BLaER1 (cell line): ENCODE data around the gene TNIK.

Source experiments
- H3K27ac ChIP-seq: shearing (Covaris generic); formaldehyde crosslinking; 2 replicates; pipeline ENCODE4 v1.8.1; 2022
- H3K27me3 ChIP-seq: shearing (Covaris generic); formaldehyde crosslinking; 2 replicates; pipeline ENCODE4 v1.8.1; 2022
- H3K36me3 ChIP-seq: shearing (Covaris generic); formaldehyde crosslinking; 2 replicates; pipeline ENCODE4 v1.8.1; 2022
- H3K4me1 ChIP-seq: shearing (Covaris generic); formaldehyde crosslinking; 2 replicates; pipeline ENCODE4 v1.8.1; 2022
- H3K4me2 ChIP-seq: shearing (Covaris generic); formaldehyde crosslinking; 2 replicates; pipeline ENCODE4 v1.8.1; 2022
- H3K4me3 ChIP-seq: shearing (Covaris generic); formaldehyde crosslinking; 2 replicates; pipeline ENCODE4 v1.8.1; 2022
- H3K9ac ChIP-seq: shearing (Covaris generic); formaldehyde crosslinking; 2 replicates; pipeline ENCODE4 v1.8.1; 2022
- H3K9me3 ChIP-seq: shearing (Covaris generic); formaldehyde crosslinking; 2 replicates; pipeline ENCODE4 v1.8.1; 2022
- H4K20me1 ChIP-seq: shearing (Covaris generic); formaldehyde crosslinking; 2 replicates; pipeline ENCODE4 v1.8.1; 2022
- Cebpa-rat ChIP-seq: shearing (Covaris generic); IDR thresholded peaks from 2 replicates; pipeline ENCODE4 v1.8.1; 2022

Gene TNIK

GRCh38 chr3:171116365-171116764, 343.8 kb downstream of the TNIK start:
- Histone ChIP-seq H4K20me1 (no peaks in the 10 kb centered on the region), H3K4me3 (no peak overlapping the region), H3K9ac (no peak overlapping the region), H3K9me3 (no peaks in the 10 kb centered on the region), H3K27me3 (no peaks in the 10 kb centered on the region), H3K36me3 (no peaks in the 10 kb centered on the region), H3K27ac (no peak overlapping the region), H3K4me2 (no peak overlapping the region), H3K4me1 (no peaks in the 10 kb centered on the region)
- no peak for TF ChIP-seq Cebpa-rat

GRCh38 chr3:171115667-171116066, 344.5 kb downstream of the TNIK start:
- Histone ChIP-seq H3K27ac (no peak overlapping the region), H3K9me3 (no peaks in the 10 kb centered on the region), H3K27me3 (no peaks in the 10 kb centered on the region), H4K20me1 (no peaks in the 10 kb centered on the region), H3K9ac (no peak overlapping the region), H3K4me1 (no peaks in the 10 kb centered on the region), H3K4me3 (no peak overlapping the region), H3K36me3 (no peaks in the 10 kb centered on the region), H3K4me2 (no peak overlapping the region)
- no peak for TF ChIP-seq Cebpa-rat

GRCh38 chr3:171113716-171114115, 346.5 kb downstream of the TNIK start:
- no peak for TF ChIP-seq Cebpa-rat
- Histone ChIP-seq H3K27ac (no peak overlapping the region), H3K9ac (no peak overlapping the region), H3K27me3 (no peaks in the 10 kb centered on the region), H3K9me3 (no peaks in the 10 kb centered on the region), H3K4me3 (no peak overlapping the region), H3K4me1 (no peaks in the 10 kb centered on the region), H3K4me2 (no peak overlapping the region), H3K36me3 (no peaks in the 10 kb centered on the region), H4K20me1 (no peaks in the 10 kb centered on the region)

- H3K9ac ChIP-seq = no peak overlapping the region
- TF ChIP-seq Cebpa-rat = no peak
- no peaks in the 10 kb centered on the region for H3K27me3 ChIP-seq
- no peaks in the 10 kb centered on the region for H3K9me3 ChIP-seq
- no peaks in the 10 kb centered on the region for H4K20me1 ChIP-seq
- no peak overlapping the region for H3K4me3 ChIP-seq
- no peak overlapping the region for H3K27ac ChIP-seq
- no peaks in the 10 kb centered on the region for H3K36me3 ChIP-seq
- no peaks in the 10 kb centered on the region for H3K4me1 ChIP-seq
- no peak overlapping the region for H3K4me2 ChIP-seq
These were observed 349.5 kb downstream of the TNIK start for GRCh38 chr3:171110715-171111114.

GRCh38 chr3:171108066-171108465, 352.1 kb downstream of the TNIK start:
- no peak for TF ChIP-seq Cebpa-rat
- H3K4me1 ChIP-seq = no peaks in the 10 kb centered on the region

GRCh38 chr3:171103185-171103584, 357.0 kb downstream of the TNIK start:
- no peaks in the 10 kb centered on the region for H4K20me1 ChIP-seq
- H3K27ac ChIP-seq = no peak overlapping the region
- H3K9ac ChIP-seq = no peak overlapping the region
- no peak for TF ChIP-seq Cebpa-rat
- no peaks in the 10 kb centered on the region for H3K4me1 ChIP-seq
- H3K9me3 ChIP-seq = no peaks in the 10 kb centered on the region
- H3K27me3 ChIP-seq = no peaks in the 10 kb centered on the region
- no peaks in the 10 kb centered on the region for H3K36me3 ChIP-seq
- H3K4me3 ChIP-seq = no peak overlapping the region
- no peak overlapping the region for H3K4me2 ChIP-seq

More at GRCh38 chr3:171108066-171108465, 352.1 kb downstream of the TNIK start:
- H3K27me3 ChIP-seq = no peaks in the 10 kb centered on the region
- no peak overlapping the region for H3K27ac ChIP-seq
- H3K9ac ChIP-seq = no peak overlapping the region
- H3K4me2 ChIP-seq = no peak overlapping the region
- no peaks in the 10 kb centered on the region for H4K20me1 ChIP-seq
- H3K4me3 ChIP-seq = no peak overlapping the region
- H3K36me3 ChIP-seq = no peaks in the 10 kb centered on the region
- no peaks in the 10 kb centered on the region for H3K9me3 ChIP-seq

- H4K20me1 ChIP-seq = no peaks in the 10 kb centered on the region
- H3K36me3 ChIP-seq = no peaks in the 10 kb centered on the region
- H3K27me3 ChIP-seq = no peaks in the 10 kb centered on the region
- H3K4me1 ChIP-seq = no peaks in the 10 kb centered on the region
- H3K4me3 ChIP-seq = no peak overlapping the region
- no peaks in the 10 kb centered on the region for H3K9me3 ChIP-seq
- no peak overlapping the region for H3K27ac ChIP-seq
- H3K9ac ChIP-seq = no peak overlapping the region
- no peak for TF ChIP-seq Cebpa-rat
- H3K4me2 ChIP-seq = no peak overlapping the region
These were observed 358.1 kb downstream of the TNIK start for GRCh38 chr3:171101982-171102641.

- H3K9ac ChIP-seq = no peak overlapping the region
- peaks cover 4% of the 10 kb centered on the region for H3K4me1 ChIP-seq
- H3K27me3 ChIP-seq = no peaks in the 10 kb centered on the region
- no peak overlapping the region for H3K4me2 ChIP-seq
- H3K36me3 ChIP-seq = no peaks in the 10 kb centered on the region
- H3K9me3 ChIP-seq = no peaks in the 10 kb centered on the region
- no peak overlapping the region for H3K27ac ChIP-seq
- TF ChIP-seq Cebpa-rat = no peak
- H3K4me3 ChIP-seq = no peak overlapping the region
- no peaks in the 10 kb centered on the region for H4K20me1 ChIP-seq
These were observed 360.3 kb downstream of the TNIK start for GRCh38 chr3:171099911-171100310.

GRCh38 chr3:171095063-171095462, 365.1 kb downstream of the TNIK start:
- H3K4me3 ChIP-seq = no peak overlapping the region
- no peak overlapping the region for H3K9ac ChIP-seq
- no peak for TF ChIP-seq Cebpa-rat
- H3K9me3 ChIP-seq = no peaks in the 10 kb centered on the region
- H3K36me3 ChIP-seq = no peaks in the 10 kb centered on the region
- no peak overlapping the region for H3K27ac ChIP-seq
- no peaks in the 10 kb centered on the region for H4K20me1 ChIP-seq
- H3K27me3 ChIP-seq = no peaks in the 10 kb centered on the region
- peaks cover 7% of the 10 kb centered on the region for H3K4me1 ChIP-seq
- peak overlapping the region; percentile 38; the same call in 1 of the 2 replicates for H3K4me2 ChIP-seq

GRCh38 chr3:171094411-171094810, 365.8 kb downstream of the TNIK start:
- no peak overlapping the region for H3K4me2 ChIP-seq
- H3K27ac ChIP-seq = no peak overlapping the region
- H4K20me1 ChIP-seq = no peaks in the 10 kb centered on the region
- no peaks in the 10 kb centered on the region for H3K9me3 ChIP-seq
- H3K4me1 ChIP-seq = peaks cover 7% of the 10 kb centered on the region
- H3K9ac ChIP-seq = no peak overlapping the region
- no peak for TF ChIP-seq Cebpa-rat
- no peaks in the 10 kb centered on the region for H3K27me3 ChIP-seq
- no peak overlapping the region for H3K4me3 ChIP-seq
- no peaks in the 10 kb centered on the region for H3K36me3 ChIP-seq

GRCh38 chr3:171093462-171093861, 366.7 kb downstream of the TNIK start:
- H3K9me3 ChIP-seq = no peaks in the 10 kb centered on the region
- H4K20me1 ChIP-seq = no peaks in the 10 kb centered on the region
- no peak for TF ChIP-seq Cebpa-rat
- peaks cover 7% of the 10 kb centered on the region for H3K4me1 ChIP-seq
- no peaks in the 10 kb centered on the region for H3K27me3 ChIP-seq
- no peak overlapping the region for H3K27ac ChIP-seq
- no peak overlapping the region for H3K4me3 ChIP-seq
- H3K4me2 ChIP-seq = no peak overlapping the region
- no peaks in the 10 kb centered on the region for H3K36me3 ChIP-seq
- no peak overlapping the region for H3K9ac ChIP-seq
